Panc1 (cell line): ENCODE data around the gene CLIC4.

ENCODE experiments used
- CTCF ChIP-seq: fragments of 450-650 bp; IDR thresholded peaks from 2 replicates; pipeline ENCODE4 v1.5.1; 2017; ENCODE audit warnings: mild to moderate bottlenecking
- POLR2AphosphoS5 ChIP-seq: IDR thresholded peaks from 2 replicates; pipeline ENCODE4 v1.6.1; 2012; ENCODE audit warnings: mild to moderate bottlenecking, low read depth, low read length, moderate library complexity
- TCF7L2 ChIP-seq: IDR thresholded peaks from 2 replicates; pipeline ENCODE4 v1.6.1; 2011; ENCODE audit warnings: mild to moderate bottlenecking, low read depth, low read length, inconsistent platforms
- TF ChIP-seq, protein P1 (sequence below), 2 experiments: IDR thresholded peaks; 2 replicates each; pipeline ENCODE4 v1.6.1; 2011 to 2012; ENCODE audit warnings: low read depth in 2 of 2, control low read depth in 1 of 2, low read length in 1 of 2, mild to moderate bottlenecking in 1 of 2, moderate library complexity in 1 of 2; ENCODE audit not compliant: insufficient read depth in 1 of 2

DNA sequence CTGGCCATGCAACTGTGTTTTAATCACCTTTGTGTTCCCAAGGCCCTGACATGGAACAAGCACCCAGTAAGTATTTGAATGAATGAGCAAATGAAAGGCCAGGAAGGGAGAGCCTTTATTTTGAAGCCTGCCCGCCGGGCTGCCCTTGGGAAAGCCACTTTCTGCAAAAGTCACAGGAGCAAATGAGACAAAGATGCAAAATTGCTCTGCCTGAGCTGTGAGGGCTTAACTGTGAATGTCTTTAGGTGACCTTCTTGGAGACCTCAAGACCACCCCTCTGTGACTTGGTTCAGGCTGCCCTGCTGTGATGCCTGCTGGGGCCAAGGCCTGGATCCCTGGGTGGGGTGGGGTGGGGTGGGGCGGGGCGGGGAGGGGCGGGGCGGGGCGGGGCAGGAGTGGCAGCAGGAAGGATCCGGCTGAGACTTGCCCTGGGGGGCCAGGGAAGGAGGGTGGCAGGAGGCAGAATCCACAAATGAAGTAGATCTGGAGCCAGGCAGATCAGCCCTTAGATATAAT, 130.8 kb downstream of the CLIC4 start:
- TF ChIP-seq CTCF (no peak), TCF7L2 (no peak), POLR2AphosphoS5 (no peak)
- TF ChIP-seq, protein P1, sequence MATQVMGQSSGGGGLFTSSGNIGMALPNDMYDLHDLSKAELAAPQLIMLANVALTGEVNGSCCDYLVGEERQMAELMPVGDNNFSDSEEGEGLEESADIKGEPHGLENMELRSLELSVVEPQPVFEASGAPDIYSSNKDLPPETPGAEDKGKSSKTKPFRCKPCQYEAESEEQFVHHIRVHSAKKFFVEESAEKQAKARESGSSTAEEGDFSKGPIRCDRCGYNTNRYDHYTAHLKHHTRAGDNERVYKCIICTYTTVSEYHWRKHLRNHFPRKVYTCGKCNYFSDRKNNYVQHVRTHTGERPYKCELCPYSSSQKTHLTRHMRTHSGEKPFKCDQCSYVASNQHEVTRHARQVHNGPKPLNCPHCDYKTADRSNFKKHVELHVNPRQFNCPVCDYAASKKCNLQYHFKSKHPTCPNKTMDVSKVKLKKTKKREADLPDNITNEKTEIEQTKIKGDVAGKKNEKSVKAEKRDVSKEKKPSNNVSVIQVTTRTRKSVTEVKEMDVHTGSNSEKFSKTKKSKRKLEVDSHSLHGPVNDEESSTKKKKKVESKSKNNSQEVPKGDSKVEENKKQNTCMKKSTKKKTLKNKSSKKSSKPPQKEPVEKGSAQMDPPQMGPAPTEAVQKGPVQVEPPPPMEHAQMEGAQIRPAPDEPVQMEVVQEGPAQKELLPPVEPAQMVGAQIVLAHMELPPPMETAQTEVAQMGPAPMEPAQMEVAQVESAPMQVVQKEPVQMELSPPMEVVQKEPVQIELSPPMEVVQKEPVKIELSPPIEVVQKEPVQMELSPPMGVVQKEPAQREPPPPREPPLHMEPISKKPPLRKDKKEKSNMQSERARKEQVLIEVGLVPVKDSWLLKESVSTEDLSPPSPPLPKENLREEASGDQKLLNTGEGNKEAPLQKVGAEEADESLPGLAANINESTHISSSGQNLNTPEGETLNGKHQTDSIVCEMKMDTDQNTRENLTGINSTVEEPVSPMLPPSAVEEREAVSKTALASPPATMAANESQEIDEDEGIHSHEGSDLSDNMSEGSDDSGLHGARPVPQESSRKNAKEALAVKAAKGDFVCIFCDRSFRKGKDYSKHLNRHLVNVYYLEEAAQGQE (IDR thresholded peaks at IDR 0.05; ENCODE audit: insufficient read depth in 1 of 2, low read depth in 2 of 2, low read length in 1 of 2) = no peak
